Liver (tissue), 9 donors: Measurements from ENCODE around the gene PDZD2. TPM values are rescaled to one million over a fixed set of nuclear protein-coding genes. Genes with fewer than 3 reads are reported as not detected.
"Not testable (repeated sequence)": the region's sequence is repeated elsewhere in the genome, so short reads cannot be mapped to it uniquely, and the experiment has no call there.

ENCODE experiments used
- DNase-seq: peaks from one replicate; pipeline ENCODE4 v3.0.0-alpha.2; 2017; ENCODE audit warnings: low spot score
- H3K27ac ChIP-seq, 2 donors: one replicate each; pipeline ENCODE4 v1.7.0; 2013; ENCODE audit warnings: inconsistent platforms in 2 of 2, low read length in 2 of 2, control low read depth in 1 of 2, low read depth in 1 of 2, mild to moderate bottlenecking in 1 of 2
- H3K27me3 ChIP-seq, 4 donors: one replicate each; pipeline versions ENCODE4 v1.6.1 to v1.7.0; 2013; ENCODE audit warnings: low read length in 3 of 4, inconsistent platforms in 1 of 4, mild to moderate bottlenecking in 1 of 4, moderate library complexity in 1 of 4; ENCODE audit not compliant: control insufficient read depth in 4 of 4, insufficient read depth in 4 of 4
- H3K36me3 ChIP-seq, 4 donors: one replicate each; pipeline versions ENCODE4 v1.6.1 to v1.7.0; 2013; ENCODE audit warnings: low read length in 3 of 4, mild to moderate bottlenecking in 3 of 4, low read depth in 1 of 4, moderate library complexity in 1 of 4; ENCODE audit not compliant: control insufficient read depth in 4 of 4, insufficient read depth in 3 of 4
- H3K4me1 ChIP-seq, 4 donors: one replicate each; pipeline versions ENCODE4 v1.6.1 to v1.7.0; 2013; ENCODE audit warnings: low read length in 3 of 4, mild to moderate bottlenecking in 3 of 4, moderate library complexity in 1 of 4; ENCODE audit not compliant: control insufficient read depth in 4 of 4, insufficient read depth in 4 of 4
- H3K4me3 ChIP-seq, 3 donors: one replicate each; pipeline versions ENCODE4 v1.6.1 to v1.7.0; 2013; ENCODE audit warnings: low read length in 3 of 3, control low read depth in 1 of 3, low read depth in 1 of 3, mild to moderate bottlenecking in 1 of 3
- H3K9ac ChIP-seq, 2 donors: one replicate each; pipeline ENCODE4 v1.7.0; 2013; ENCODE audit warnings: low read length in 2 of 2, mild to moderate bottlenecking in 2 of 2, moderate library complexity in 2 of 2, control low read depth in 1 of 2, low read depth in 1 of 2
- H3K9me3 ChIP-seq, 4 donors: one replicate each; pipeline versions ENCODE4 v1.6.1 to v1.7.0; 2013; ENCODE audit warnings: low read length in 3 of 4; ENCODE audit not compliant: control insufficient read depth in 4 of 4
- EGR1 ChIP-seq, 2 donors: IDR thresholded peaks; 2 replicates each; pipeline ENCODE4 v1.6.1; 2016 to 2018; ENCODE audit warnings: antibody characterized with exemption in 2 of 2, low read depth in 2 of 2
- FOXA1 ChIP-seq: IDR thresholded peaks from 2 replicates; pipeline ENCODE4 v1.6.1; 2016; ENCODE audit warnings: antibody characterized with exemption
- FOXA2 ChIP-seq: IDR thresholded peaks from 2 replicates; pipeline ENCODE4 v1.6.1; 2016; ENCODE audit warnings: antibody characterized with exemption
- GABPA ChIP-seq, 2 donors: IDR thresholded peaks in 1 of 2; conservative IDR thresholded peaks in 1 of 2; 2 replicates each; pipeline ENCODE4 v1.6.1; 2016; ENCODE audit warnings: antibody characterized with exemption in 2 of 2, mild to moderate bottlenecking in 1 of 2, moderate library complexity in 1 of 2
- HNF4A ChIP-seq, 2 donors: conservative IDR thresholded peaks; 2 replicates each; pipeline ENCODE4 v1.6.1; 2016; ENCODE audit warnings: antibody characterized with exemption in 2 of 2, mild to moderate bottlenecking in 2 of 2
- HNF4G ChIP-seq: IDR thresholded peaks from 2 replicates; pipeline ENCODE4 v1.6.1; 2016; ENCODE audit warnings: antibody characterized with exemption
- JUND ChIP-seq, 2 donors: IDR thresholded peaks; 2 replicates each; pipeline ENCODE4 v1.6.1; 2016; ENCODE audit warnings: antibody characterized with exemption in 2 of 2
- NR2F2 ChIP-seq: IDR thresholded peaks from 2 replicates; pipeline ENCODE4 v1.6.1; 2016; ENCODE audit warnings: antibody characterized with exemption
- RXRA ChIP-seq, 2 donors: IDR thresholded peaks; 2 replicates each; pipeline ENCODE4 v1.6.1; 2017 to 2018; ENCODE audit warnings: antibody characterized with exemption in 2 of 2, mild to moderate bottlenecking in 1 of 2
- SP1 ChIP-seq: IDR thresholded peaks from 2 replicates; pipeline ENCODE4 v1.6.1; 2018; ENCODE audit warnings: antibody characterized with exemption, mild to moderate bottlenecking
- TAF1 ChIP-seq: conservative IDR thresholded peaks from 2 replicates; pipeline ENCODE4 v1.6.1; 2016; ENCODE audit warnings: antibody characterized with exemption, mild to moderate bottlenecking
- YY1 ChIP-seq: IDR thresholded peaks from 2 replicates; pipeline ENCODE4 v1.6.1; 2016; ENCODE audit warnings: antibody characterized with exemption, mild to moderate bottlenecking
- ZBTB33 ChIP-seq: IDR thresholded peaks from 2 replicates; pipeline ENCODE4 v1.6.1; 2016; ENCODE audit warnings: antibody characterized with exemption
- WGBS: extraction: QIAGEN DNeasy Blood & Tissue Kit; methylation state at CpG from one replicate; pipeline ENCODE4 v1.1.7; 2013; 5-methylcytosine and 5-hydroxymethylcytosine counted together
- polyA plus RNA-seq, 2 donors: library from polyadenylated mRNA; stranded (reverse) in 1 of 2; unstranded in 1 of 2; fragments of 200-250 nt in 1 of 2; fragments of >200 nt in 1 of 2; fragmentation: Nextera tagmentation in 1 of 2; extraction: Ambion mirVana in 1 of 2; gene quantifications; one replicate each; pipeline versions ENCODE4 v1.2.1 to v1.2.3, GENCODE V29; 2013 to 2015
- total RNA-seq, 2 donors: library from RNA; depleted of rRNA; stranded (reverse); fragments of >200 nt; gene quantifications; one replicate each; pipeline ENCODE4 v1.2.3, GENCODE V29; 2014
- TF ChIP-seq, protein P1 (sequence below): IDR thresholded peaks from 2 replicates; pipeline ENCODE4 v1.6.1; 2016; ENCODE audit warnings: antibody characterized with exemption, mild to moderate bottlenecking
- TF ChIP-seq, protein P2 (sequence below): IDR thresholded peaks from 2 replicates; pipeline ENCODE4 v1.6.1; 2016; ENCODE audit warnings: antibody characterized with exemption
- TF ChIP-seq, protein P3 (sequence below): fragments of 150-350 bp; IDR thresholded peaks from 2 replicates; pipeline ENCODE4 v1.5.1; 2017; ENCODE audit warnings: improper control_type of control experiment, low read depth, low read length; ENCODE audit not compliant: missing input control
- donor health status: healthy.
- donor health status: healthy.
- donor health status: healthy.
- donor health status: healthy.
- donor health status: healthy.

The PDZD2 gene
- total and polyA plus RNA-seq, 4 donors: 0.27 to 1.1 (median 0.54) TPM

- H3K4me1 ChIP-seq: no peaks in the 10 kb centered on the region
- DNase-seq: no peak
- H3K9me3 ChIP-seq: no peaks in the 10 kb centered on the region
- H3K9ac ChIP-seq: no peak overlapping the region
- H3K27ac ChIP-seq: no peak overlapping the region
- TF ChIP-seq HNF4G: no peak
- H3K4me3 ChIP-seq: no peak overlapping the region
- H3K27me3 ChIP-seq: no peaks in the 10 kb centered on the region
- no peaks in the 10 kb centered on the region for H3K36me3 ChIP-seq
Measured at GRCh38 chr5:31972558-31972957, 333.6 kb downstream of the PDZD2 start.

DNA sequence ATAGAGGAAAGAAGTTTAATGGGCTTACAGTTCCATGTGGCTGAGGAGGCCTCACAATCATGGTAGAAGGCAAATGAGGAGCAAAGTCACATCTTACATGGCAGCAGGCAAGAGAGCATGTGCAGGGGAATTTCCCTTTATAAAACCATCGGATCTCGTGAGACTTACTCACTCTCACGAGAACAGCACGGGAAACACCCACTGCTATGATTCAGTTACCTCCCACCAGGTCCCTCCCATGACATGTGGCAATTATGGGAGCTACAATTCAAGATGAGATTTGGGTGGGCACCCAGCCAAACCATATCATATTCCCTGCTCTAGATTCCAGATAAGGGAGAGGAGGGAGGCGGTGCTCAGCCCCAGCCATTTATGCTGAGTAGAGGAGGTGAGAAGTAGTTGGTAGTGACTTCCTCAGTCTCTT, 336.3 kb downstream of the PDZD2 start:
- H3K4me3 ChIP-seq, H3K36me3 ChIP-seq, H3K4me1 ChIP-seq, H3K9me3 ChIP-seq, H3K9ac ChIP-seq, DNase-seq, H3K27me3 ChIP-seq, H3K27ac ChIP-seq: not testable (repeated sequence)
- 91% methylated on average over 5 of the region's 5 CpGs for WGBS

DNA sequence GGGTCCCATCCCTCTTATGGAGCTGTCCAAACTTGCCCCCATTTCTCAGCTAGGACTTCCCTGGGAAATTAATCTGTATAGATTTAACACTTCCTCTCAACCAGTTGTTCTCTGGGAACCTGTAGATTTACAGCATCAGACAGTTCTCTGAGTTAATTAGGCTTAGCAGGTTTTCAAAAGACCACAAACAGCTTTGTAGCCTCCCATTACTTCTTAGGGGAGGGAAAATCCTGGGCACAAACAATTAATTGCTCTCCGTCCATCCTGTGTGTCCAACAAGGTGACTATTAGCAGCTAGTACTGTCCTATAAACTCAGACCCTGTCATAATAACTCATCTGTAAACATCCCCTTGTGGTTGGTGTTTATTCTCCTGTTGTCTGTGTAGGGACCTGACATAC, 337.2 kb downstream of the PDZD2 start:
- H3K27me3 ChIP-seq: no peaks in the 10 kb centered on the region
- 90% methylated on average over 1 of the region's 1 CpG for WGBS
- no peaks in the 10 kb centered on the region for H3K4me1 ChIP-seq
- TF ChIP-seq FOXA2: no peak
- TF ChIP-seq FOXA1: no peak
- no peak for TF ChIP-seq GABPA (IDR thresholded peaks at IDR 0.05 in 1 of 2, conservative IDR thresholded peaks at IDR 0.05 in 1 of 2)
- TF ChIP-seq, protein P1, sequence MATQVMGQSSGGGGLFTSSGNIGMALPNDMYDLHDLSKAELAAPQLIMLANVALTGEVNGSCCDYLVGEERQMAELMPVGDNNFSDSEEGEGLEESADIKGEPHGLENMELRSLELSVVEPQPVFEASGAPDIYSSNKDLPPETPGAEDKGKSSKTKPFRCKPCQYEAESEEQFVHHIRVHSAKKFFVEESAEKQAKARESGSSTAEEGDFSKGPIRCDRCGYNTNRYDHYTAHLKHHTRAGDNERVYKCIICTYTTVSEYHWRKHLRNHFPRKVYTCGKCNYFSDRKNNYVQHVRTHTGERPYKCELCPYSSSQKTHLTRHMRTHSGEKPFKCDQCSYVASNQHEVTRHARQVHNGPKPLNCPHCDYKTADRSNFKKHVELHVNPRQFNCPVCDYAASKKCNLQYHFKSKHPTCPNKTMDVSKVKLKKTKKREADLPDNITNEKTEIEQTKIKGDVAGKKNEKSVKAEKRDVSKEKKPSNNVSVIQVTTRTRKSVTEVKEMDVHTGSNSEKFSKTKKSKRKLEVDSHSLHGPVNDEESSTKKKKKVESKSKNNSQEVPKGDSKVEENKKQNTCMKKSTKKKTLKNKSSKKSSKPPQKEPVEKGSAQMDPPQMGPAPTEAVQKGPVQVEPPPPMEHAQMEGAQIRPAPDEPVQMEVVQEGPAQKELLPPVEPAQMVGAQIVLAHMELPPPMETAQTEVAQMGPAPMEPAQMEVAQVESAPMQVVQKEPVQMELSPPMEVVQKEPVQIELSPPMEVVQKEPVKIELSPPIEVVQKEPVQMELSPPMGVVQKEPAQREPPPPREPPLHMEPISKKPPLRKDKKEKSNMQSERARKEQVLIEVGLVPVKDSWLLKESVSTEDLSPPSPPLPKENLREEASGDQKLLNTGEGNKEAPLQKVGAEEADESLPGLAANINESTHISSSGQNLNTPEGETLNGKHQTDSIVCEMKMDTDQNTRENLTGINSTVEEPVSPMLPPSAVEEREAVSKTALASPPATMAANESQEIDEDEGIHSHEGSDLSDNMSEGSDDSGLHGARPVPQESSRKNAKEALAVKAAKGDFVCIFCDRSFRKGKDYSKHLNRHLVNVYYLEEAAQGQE: no peak
- TF ChIP-seq NR2F2: no peak
- no peak for TF ChIP-seq ZBTB33
- no peaks in the 10 kb centered on the region for H3K36me3 ChIP-seq
- no peaks in the 10 kb centered on the region for H3K9me3 ChIP-seq
- no peak overlapping the region for H3K4me3 ChIP-seq
- H3K27ac ChIP-seq: no peak overlapping the region
- H3K9ac ChIP-seq: no peak overlapping the region
- no peak for DNase-seq

DNA sequence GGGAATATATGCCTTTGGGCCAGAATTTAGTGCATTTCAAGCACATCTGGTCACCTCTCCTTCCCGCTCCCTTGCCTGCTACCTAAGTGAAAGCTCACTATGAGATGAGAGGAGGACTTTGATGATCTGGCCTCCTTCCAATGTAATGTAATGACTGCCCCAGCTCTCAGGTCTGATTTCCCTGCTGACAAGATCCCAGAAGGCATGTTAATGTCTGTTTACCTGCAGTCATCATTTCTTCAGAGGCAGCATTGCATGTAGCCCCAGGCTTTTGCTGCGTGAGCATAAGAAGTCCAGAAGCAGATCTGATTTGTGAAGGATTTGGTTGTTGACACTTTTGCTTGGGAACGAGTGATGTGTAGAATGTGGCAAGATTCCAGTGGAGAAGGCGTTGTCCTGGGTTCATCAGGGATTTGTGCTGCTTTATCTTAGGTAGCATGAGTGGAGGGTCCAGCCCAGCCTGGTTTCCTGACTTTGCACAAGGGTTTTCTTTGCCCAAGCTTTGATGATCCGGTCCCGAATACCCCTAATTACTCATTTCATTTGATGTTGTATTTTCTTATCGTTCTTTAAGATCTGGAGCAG, 342.5 kb downstream of the PDZD2 start:
- no peak overlapping the region for H3K4me3 ChIP-seq
- no peak overlapping the region for H3K27ac ChIP-seq
- WGBS: 86% methylated on average over 7 of the region's 7 CpGs
- H3K9ac ChIP-seq: no peak overlapping the region
- no peaks in the 10 kb centered on the region for H3K9me3 ChIP-seq
- no peaks in the 10 kb centered on the region for H3K36me3 ChIP-seq
- DNase-seq: no peak
- no peaks in the 10 kb centered on the region for H3K4me1 ChIP-seq
- no peaks in the 10 kb centered on the region for H3K27me3 ChIP-seq
- no peak for TF ChIP-seq FOXA2
- TF ChIP-seq, protein P2, sequence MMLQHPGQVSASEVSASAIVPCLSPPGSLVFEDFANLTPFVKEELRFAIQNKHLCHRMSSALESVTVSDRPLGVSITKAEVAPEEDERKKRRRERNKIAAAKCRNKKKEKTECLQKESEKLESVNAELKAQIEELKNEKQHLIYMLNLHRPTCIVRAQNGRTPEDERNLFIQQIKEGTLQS: no peak
- TF ChIP-seq, protein P3, sequence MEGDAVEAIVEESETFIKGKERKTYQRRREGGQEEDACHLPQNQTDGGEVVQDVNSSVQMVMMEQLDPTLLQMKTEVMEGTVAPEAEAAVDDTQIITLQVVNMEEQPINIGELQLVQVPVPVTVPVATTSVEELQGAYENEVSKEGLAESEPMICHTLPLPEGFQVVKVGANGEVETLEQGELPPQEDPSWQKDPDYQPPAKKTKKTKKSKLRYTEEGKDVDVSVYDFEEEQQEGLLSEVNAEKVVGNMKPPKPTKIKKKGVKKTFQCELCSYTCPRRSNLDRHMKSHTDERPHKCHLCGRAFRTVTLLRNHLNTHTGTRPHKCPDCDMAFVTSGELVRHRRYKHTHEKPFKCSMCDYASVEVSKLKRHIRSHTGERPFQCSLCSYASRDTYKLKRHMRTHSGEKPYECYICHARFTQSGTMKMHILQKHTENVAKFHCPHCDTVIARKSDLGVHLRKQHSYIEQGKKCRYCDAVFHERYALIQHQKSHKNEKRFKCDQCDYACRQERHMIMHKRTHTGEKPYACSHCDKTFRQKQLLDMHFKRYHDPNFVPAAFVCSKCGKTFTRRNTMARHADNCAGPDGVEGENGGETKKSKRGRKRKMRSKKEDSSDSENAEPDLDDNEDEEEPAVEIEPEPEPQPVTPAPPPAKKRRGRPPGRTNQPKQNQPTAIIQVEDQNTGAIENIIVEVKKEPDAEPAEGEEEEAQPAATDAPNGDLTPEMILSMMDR: no peak
- no peak for TF ChIP-seq SP1
- no peak for TF ChIP-seq EGR1 (IDR thresholded peaks at IDR 0.05; ENCODE audit: low read depth in 2 of 2)
- no peak for TF ChIP-seq YY1
- no peak for TF ChIP-seq GABPA (IDR thresholded peaks at IDR 0.05 in 1 of 2, conservative IDR thresholded peaks at IDR 0.05 in 1 of 2)
- TF ChIP-seq FOXA1: no peak
- TF ChIP-seq JUND (IDR thresholded peaks at IDR 0.05): no peak
- no peak for TF ChIP-seq HNF4A (conservative IDR thresholded peaks at IDR 0.05)
- TF ChIP-seq TAF1: no peak
- TF ChIP-seq RXRA (IDR thresholded peaks at IDR 0.05): no peak
